Cardiac fibroblast (primary cell): ENCODE results near the gene UBAP2.

Experiments used
- DNase-seq, 2 donors: peaks; one replicate each; pipeline versions ENCODE4 v3.0.0 to v3.0.0-alpha.2; 2010; ENCODE audit warnings: low read depth in 2 of 2
- H3K4me3 ChIP-seq, 2 donors: replicated peaks in 1 of 2; 1 replicate in 1 of 2; 2 replicates in 1 of 2; pipeline ENCODE4 v1.5.1; 2011; ENCODE audit warnings: low read depth in 2 of 2, low read length in 2 of 2, mild to moderate bottlenecking in 2 of 2, moderate library complexity in 1 of 2
- CTCF ChIP-seq: IDR thresholded peaks from one replicate; pipeline ENCODE4 v1.5.1; 2011; ENCODE audit warnings: low read depth, mild to moderate bottlenecking, low read length, inconsistent platforms

The UBAP2 gene

GRCh38 chr9:33908749-33909148 is 139.9 kb downstream of the UBAP2 start:
- TF ChIP-seq CTCF: no peak
- DNase-seq: no peak
- H3K4me3 ChIP-seq: no peak overlapping the region

GRCh38 chr9:33908114-33908513 is 140.6 kb downstream of the UBAP2 start:
- no peak for DNase-seq
- H3K4me3 ChIP-seq: no peak overlapping the region
- TF ChIP-seq CTCF: no peak

- TF ChIP-seq CTCF: no peak
- DNase-seq: no peak
- H3K4me3 ChIP-seq: no peak overlapping the region
These were observed 141.3 kb downstream of the UBAP2 start for GRCh38 chr9:33907347-33907746.

- no peak overlapping the region for H3K4me3 ChIP-seq
- no peak for DNase-seq
- no peak for TF ChIP-seq CTCF
These were observed 141.9 kb downstream of the UBAP2 start for GRCh38 chr9:33906769-33907168.

- no peak overlapping the region for H3K4me3 ChIP-seq
These were observed 143.6 kb downstream of the UBAP2 start for GRCh38 chr9:33905137-33905536.

GRCh38 chr9:33903157-33903780 is 145.4 kb downstream of the UBAP2 start:
- TF ChIP-seq CTCF: no peak
- H3K4me3 ChIP-seq: no peak overlapping the region
- peak in 1 of 2 donors; percentile 46 for DNase-seq

More at GRCh38 chr9:33905137-33905536, 143.6 kb downstream of the UBAP2 start:
- no peak for DNase-seq
- no peak for TF ChIP-seq CTCF

- TF ChIP-seq CTCF: no peak
- no peak for DNase-seq
These were observed 154.4 kb downstream of the UBAP2 start for GRCh38 chr9:33894316-33894715.

More at GRCh38 chr9:33894316-33894715, 154.4 kb downstream of the UBAP2 start:
- H3K4me3 ChIP-seq: no peak overlapping the region
